H1 (cell line): ENCODE results near the gene PAK6. TPM values are rescaled to one million over a fixed set of nuclear protein-coding genes. Genes with fewer than 3 reads are reported as not detected.

Source experiments
- CTCF ChIA-PET: fragments of 300-600 bp; sonication (Branson Sonifier 250); formaldehyde crosslinking; loops from one replicate; lab custom pipeline; 2021; ENCODE audit not compliant: partially characterized antibody; lab: Charles Lee
- POLR2A ChIA-PET: fragments of 300-600 bp; sonication (Branson Sonifier 250); formaldehyde crosslinking; loops from one replicate; lab custom pipeline; 2021; ENCODE audit warnings: inconsistent platforms; ENCODE audit not compliant: partially characterized antibody; lab: Charles Lee
- DNase-seq, 2 experiments: peaks; one replicate each; pipeline versions ENCODE4 v3.0.0 to v3.0.0-alpha.2; 2010 to 2022; ENCODE audit warnings: low spot score in 2 of 2, low read depth in 1 of 2, mixed read lengths in 1 of 2
- FAIRE-seq: peaks from 2 replicates; lab custom pipeline; 2011; peaks lifted over from hg19 to GRCh38; lab: Jason Lieb, UNC
- H2AFZ ChIP-seq: 2 replicates; pipeline ENCODE4 v1.8.1; 2012; ENCODE audit warnings: low read length, inconsistent platforms
- H2AK5ac ChIP-seq: 2 replicates; pipeline ENCODE4 v1.6.1; 2013; ENCODE audit warnings: low read depth, low read length
- H2BK120ac ChIP-seq: replicated peaks from 2 replicates; pipeline ENCODE3; 2013; ENCODE audit warnings: low read depth, low read length, inconsistent platforms
- H2BK12ac ChIP-seq: 2 replicates; pipeline ENCODE4 v1.6.1; 2013; ENCODE audit warnings: low read depth, low read length
- H2BK15ac ChIP-seq: 2 replicates; pipeline ENCODE4 v1.6.1; 2013; ENCODE audit warnings: low read length
- H2BK20ac ChIP-seq: 2 replicates; pipeline ENCODE4 v1.6.1; 2013; ENCODE audit warnings: low read length
- H2BK5ac ChIP-seq: 2 replicates; pipeline ENCODE4 v1.6.1; 2013; ENCODE audit warnings: low read depth, low read length
- H3K14ac ChIP-seq: 2 replicates; pipeline ENCODE4 v1.6.1; 2013; ENCODE audit warnings: inconsistent platforms; ENCODE audit not compliant: insufficient read length
- H3K18ac ChIP-seq: 2 replicates; pipeline ENCODE4 v1.6.1; 2013; ENCODE audit warnings: low read length; ENCODE audit errors: extremely low read depth
- H3K23ac ChIP-seq: 2 replicates; pipeline ENCODE4 v1.6.1; 2013; ENCODE audit warnings: inconsistent platforms; ENCODE audit not compliant: insufficient read length
- H3K23me2 ChIP-seq: 2 replicates; pipeline ENCODE4 v1.6.1; 2013; ENCODE audit warnings: low read depth, low read length
- H3K27ac ChIP-seq: 2 replicates; pipeline ENCODE4 v1.6.1; 2011; ENCODE audit warnings: low read depth, low read length, inconsistent platforms
- H3K27me3 ChIP-seq, 4 experiments: replicated peaks in 1 of 4; 1 replicate in 1 of 4; 2 replicates in 3 of 4; pipeline versions ENCODE4 v1.6.1 to v1.8.1; 2011 to 2013; ENCODE audit warnings: low read length in 3 of 4, mild to moderate bottlenecking in 3 of 4, inconsistent platforms in 2 of 4, mixed read lengths in 2 of 4, moderate library complexity in 1 of 4; ENCODE audit not compliant: control insufficient read depth in 3 of 4, insufficient read depth in 3 of 4; ENCODE audit errors: extremely low read depth in 1 of 4
- H3K36me3 ChIP-seq, 4 experiments: 2 replicates each; pipeline versions ENCODE4 v1.6.1 to v1.8.1; 2011 to 2013; ENCODE audit warnings: mild to moderate bottlenecking in 4 of 4, low read length in 3 of 4, moderate library complexity in 2 of 4, control low read depth in 1 of 4, inconsistent platforms in 1 of 4; ENCODE audit not compliant: insufficient read depth in 4 of 4, control insufficient read depth in 2 of 4
- H3K4ac ChIP-seq: replicated peaks from 2 replicates; pipeline ENCODE3; 2013; ENCODE audit warnings: low read length, low read depth, mixed read lengths, inconsistent platforms; ENCODE audit not compliant: insufficient read length
- H3K4me1 ChIP-seq, 4 experiments: replicated peaks in 1 of 4; 1 replicate in 1 of 4; 2 replicates in 3 of 4; pipeline versions ENCODE4 v1.6.1 to v1.8.1; 2011 to 2013; ENCODE audit warnings: low read length in 3 of 4, inconsistent platforms in 2 of 4, mixed read lengths in 1 of 4; ENCODE audit not compliant: insufficient read depth in 4 of 4, control insufficient read depth in 3 of 4
- H3K4me2 ChIP-seq, 2 experiments: 2 replicates each; pipeline versions ENCODE4 v1.6.1 to v1.8.1; 2011 to 2013; ENCODE audit warnings: low read depth in 2 of 2, low read length in 2 of 2, control low read depth in 1 of 2, inconsistent platforms in 1 of 2, mild to moderate bottlenecking in 1 of 2; ENCODE audit not compliant: insufficient read depth in 1 of 2
- H3K4me3 ChIP-seq, 4 experiments: fragments of 200-600, 300-600 bp in 1 of 4; sonication (generic), shearing (Covaris generic), sonication (Bioruptor Twin) in 1 of 4; 2 replicates each; pipeline versions ENCODE4 v1.5.1 to v1.8.1; 2011 to 2016; ENCODE audit warnings: low read length in 4 of 4, low read depth in 3 of 4, control low read depth in 2 of 4, inconsistent platforms in 2 of 4, mild to moderate bottlenecking in 2 of 4, mixed read lengths in 1 of 4, moderate library complexity in 1 of 4; ENCODE audit not compliant: insufficient read depth in 2 of 4; ENCODE audit errors: extremely low read depth in 1 of 4
- H3K56ac ChIP-seq: replicated peaks from 2 replicates; pipeline ENCODE3; 2013; ENCODE audit warnings: low read depth, mild to moderate bottlenecking, mixed read lengths, low read length, inconsistent platforms; ENCODE audit not compliant: insufficient read length
- H3K79me1 ChIP-seq: 2 replicates; pipeline ENCODE4 v1.6.1; 2013; ENCODE audit warnings: low read depth, low read length, control low read depth
- H3K79me2 ChIP-seq, 2 experiments: 2 replicates each; pipeline versions ENCODE4 v1.6.1 to v1.8.1; 2012 to 2013; ENCODE audit warnings: low read length in 2 of 2, mild to moderate bottlenecking in 2 of 2, inconsistent platforms in 1 of 2; ENCODE audit not compliant: insufficient read depth in 2 of 2, control insufficient read depth in 1 of 2
- H3K9ac ChIP-seq, 4 experiments: replicated peaks in 1 of 4; 1 replicate in 1 of 4; 2 replicates in 3 of 4; pipeline versions ENCODE4 v1.6.1 to v1.8.1; 2011 to 2013; ENCODE audit warnings: low read depth in 3 of 4, low read length in 3 of 4, control low read depth in 2 of 4, mild to moderate bottlenecking in 2 of 4, moderate library complexity in 2 of 4, inconsistent platforms in 1 of 4; ENCODE audit errors: extremely low read depth in 1 of 4
- H3K9me3 ChIP-seq, 2 experiments: 2 replicates each; pipeline versions ENCODE4 v1.6.1 to v1.8.1; 2012 to 2013; ENCODE audit warnings: mild to moderate bottlenecking in 2 of 2, moderate library complexity in 2 of 2, control low read depth in 1 of 2, inconsistent platforms in 1 of 2, low read depth in 1 of 2, low read length in 1 of 2, mixed read lengths in 1 of 2; ENCODE audit not compliant: insufficient read depth in 2 of 2
- H4K20me1 ChIP-seq, 2 experiments: replicated peaks in 1 of 2; 2 replicates each; pipeline versions ENCODE3 to v1.8.1; 2011 to 2013; ENCODE audit warnings: inconsistent platforms in 2 of 2, low read length in 2 of 2, mild to moderate bottlenecking in 1 of 2; ENCODE audit not compliant: insufficient read depth in 2 of 2, control insufficient read depth in 1 of 2
- H4K5ac ChIP-seq: 2 replicates; pipeline ENCODE4 v1.6.1; 2013; ENCODE audit warnings: low read length, low read depth, mixed read lengths, inconsistent platforms; ENCODE audit not compliant: insufficient read length
- H4K8ac ChIP-seq: 2 replicates; pipeline ENCODE4 v1.8.0; 2013; ENCODE audit warnings: mild to moderate bottlenecking, moderate library complexity, low read length, inconsistent platforms; ENCODE audit not compliant: insufficient read depth; ENCODE audit errors: extremely low read depth
- H4K91ac ChIP-seq: replicated peaks from 2 replicates; pipeline ENCODE3; 2013; ENCODE audit warnings: low read length, mixed read lengths, inconsistent platforms; ENCODE audit not compliant: insufficient read length
- BCL11A ChIP-seq, 2 experiments: IDR thresholded peaks; one replicate each; pipeline ENCODE4 v1.6.1; 2011; ENCODE audit warnings: low read depth in 2 of 2, low read length in 2 of 2, mild to moderate bottlenecking in 2 of 2
- BRCA1 ChIP-seq: IDR thresholded peaks from 2 replicates; pipeline ENCODE4 v1.6.1; 2012; ENCODE audit warnings: low read depth, low read length, improper control_type of control experiment
- CBX5 ChIP-seq: fragments of 300-800, 300-1000 bp; sonication (generic); IDR thresholded peaks from 2 replicates; pipeline ENCODE4 v1.7.1; 2016; ENCODE audit warnings: antibody characterized with exemption, low read length, low read depth
- CHD1 ChIP-seq: IDR thresholded peaks from 2 replicates; pipeline ENCODE4 v1.6.1; 2012; ENCODE audit warnings: low read depth, low read length, improper control_type of control experiment
- CREB1 ChIP-seq: IDR thresholded peaks from 2 replicates; pipeline ENCODE4 v1.6.1; 2012; ENCODE audit warnings: inconsistent platforms
- FOSL1 ChIP-seq: IDR thresholded peaks from 2 replicates; pipeline ENCODE4 v1.6.1; 2011; ENCODE audit warnings: mild to moderate bottlenecking, low read depth, low read length, moderate library complexity; ENCODE audit not compliant: insufficient read depth
- GABPA ChIP-seq: IDR thresholded peaks from 2 replicates; pipeline ENCODE4 v1.6.1; 2011; ENCODE audit warnings: mild to moderate bottlenecking, low read length, moderate library complexity, borderline replicate concordance; ENCODE audit not compliant: insufficient read depth
- KDM4A ChIP-seq: IDR thresholded peaks from one replicate; pipeline ENCODE4 v1.7.1; 2012; ENCODE audit warnings: low read depth, mild to moderate bottlenecking, moderate library complexity, low read length, inconsistent platforms; ENCODE audit not compliant: severe bottlenecking
- PHF8 ChIP-seq: fragments of 200-600 bp; sonication (generic); conservative IDR thresholded peaks from 2 replicates; pipeline ENCODE4 v1.7.1; 2012; ENCODE audit warnings: low read depth, mild to moderate bottlenecking, inconsistent platforms, low read length, moderate library complexity
- RFX5 ChIP-seq: IDR thresholded peaks from 2 replicates; pipeline ENCODE4 v1.6.1; 2011; ENCODE audit warnings: low read depth, low read length, improper control_type of control experiment, borderline replicate concordance
- SIX5 ChIP-seq: IDR thresholded peaks from 2 replicates; pipeline ENCODE4 v1.6.1; 2011; ENCODE audit warnings: mild to moderate bottlenecking, low read depth, low read length
- SRF ChIP-seq: IDR thresholded peaks from 2 replicates; pipeline ENCODE4 v1.6.1; 2011; ENCODE audit warnings: mild to moderate bottlenecking, low read depth, low read length, moderate library complexity
- WGBS, 2 experiments: shearing (Covaris generic) in 1 of 2; methylation state at CpG; one replicate each; pipeline versions ENCODE4 v1.1.6 to v1.1.7; 2013 to 2015; ENCODE audit warnings: low lambda C conversion rate in 2 of 2, mixed read lengths in 2 of 2, inconsistent platforms in 1 of 2, low coverage in 1 of 2, missing lambda C conversion rate in 1 of 2; ENCODE audit not compliant: insufficient replicate concordance in 2 of 2, insufficient coverage in 1 of 2, insufficient read length in 1 of 2; ENCODE audit errors: extremely low coverage in 1 of 2, missing lambda C conversion rate in 1 of 2; 5-methylcytosine and 5-hydroxymethylcytosine counted together
- polyA plus RNA-seq, 7 experiments: library from polyadenylated mRNA; depleted of rRNA in 3 of 7; stranded (reverse) in 5 of 7; unstranded in 2 of 7; fragments of >200 nt in 5 of 7; fragments of 200-250 nt in 2 of 7; gene quantifications; 1 replicate in 5 of 7; 2 replicates in 1 of 7; 4 replicates in 1 of 7; pipeline versions ENCODE4 v1.2.1 to v1.2.3, GENCODE V29; 2011 to 2013; ENCODE audit warnings: missing spikeins in 2 of 7, mixed read lengths in 2 of 7
- total RNA-seq: library from RNA; stranded (reverse); fragmentation: NEBNext Ultra II Directional; extraction: Animal tissue kit (Norgen Biotek cat#: 25700); gene quantifications from 2 replicates; pipeline ENCODE4 v1.2.1, GENCODE V29; 2021

PAK6 gene
- total and polyA plus RNA-seq, 2 of the 8 experiments (the other 6 are each of a cell fraction or from before 2014, with no cell fraction given) = 6.9 to 9.4 TPM

GRCh38 chr15:40219801-40220200 lies 19.1 kb upstream of the PAK6 start:
- peaks cover 21 to 69% (median 49%) of the 10 kb centered on the region in 4 experiments for H3K36me3 ChIP-seq
- no peaks in the 10 kb centered on the region for H3K79me2 ChIP-seq

More at GRCh38 chr15:40219801-40220200, 19.1 kb upstream of the PAK6 start:
- WGBS, 2 experiments = 93% methylated on average over 1 of the region's 1 CpG; no CpG with 5 or more reads in 1 of the 2 experiments
- no peak overlapping the region for H2AK5ac ChIP-seq
- H3K9me3 ChIP-seq = no peaks in the 10 kb centered on the region
- no peak for DNase-seq
- H3K4ac ChIP-seq = no peak overlapping the region
- CTCF ChIA-PET = interaction anchor here (1.1 to 21.6 kb wide), 10 partner anchors 9 to 91 kb away, joined by 3 to 538 read pairs (median 14); no protein-coding TSS in a partner anchor
- no peak overlapping the region for H3K56ac ChIP-seq
- no peak overlapping the region for H3K4me2 ChIP-seq
- no peaks in the 10 kb centered on the region for H3K23me2 ChIP-seq
- no peak overlapping the region for H4K91ac ChIP-seq
- no peak overlapping the region for H3K4me3 ChIP-seq
- no peak overlapping the region for H4K8ac ChIP-seq
- no peaks in the 10 kb centered on the region for H3K79me1 ChIP-seq
- no peak overlapping the region for H3K23ac ChIP-seq
- no peak overlapping the region for H3K27ac ChIP-seq
- H2BK20ac ChIP-seq = no peak overlapping the region
- H3K4me1 ChIP-seq = no peaks in the 10 kb centered on the region
- no peak overlapping the region for H3K9ac ChIP-seq
- H2AFZ ChIP-seq = no peak overlapping the region
- no peak overlapping the region for H4K5ac ChIP-seq
- H2BK15ac ChIP-seq = no peak overlapping the region
- no peaks in the 10 kb centered on the region for H4K20me1 ChIP-seq
- TF ChIP-seq GABPA = no peak
- no peak for TF ChIP-seq BRCA1
- TF ChIP-seq KDM4A = no peak
- TF ChIP-seq FOSL1 = no peak
- no peak for TF ChIP-seq SIX5
- no peak for TF ChIP-seq SRF
- TF ChIP-seq BCL11A (IDR thresholded peaks at IDR 0.05; ENCODE audit: low read depth in 2 of 2, low read length in 2 of 2) = no peak
- no peak for TF ChIP-seq RFX5
- no peak for TF ChIP-seq PHF8
- TF ChIP-seq CBX5 = no peak
- TF ChIP-seq CREB1 = no peak
- TF ChIP-seq CHD1 = no peak
- TF ChIP-seq, all 59 proteins: peak for 0
- POLR2A ChIA-PET = interaction anchor here (1.0 to 1.1 kb wide), 3 partner anchors 9 to 14 kb away, joined by 3 read pairs; no protein-coding TSS in a partner anchor
- Histone ChIP-seq H2BK5ac (no peak overlapping the region), H3K27me3 (no peaks in the 10 kb centered on the region), H2BK120ac (no peak overlapping the region), H3K18ac (no peak overlapping the region), H3K14ac (no peak overlapping the region), H2BK12ac (no peak overlapping the region)
- no peak for FAIRE-seq
